GM12892 (cell line): ENCODE results near the gene GJB5.

Source experiments
- POLR2A ChIP-seq: IDR thresholded peaks from 2 replicates; pipeline ENCODE4 v1.6.1; 2011; ENCODE audit warnings: low read depth, low read length, control low read depth
- POLR2AphosphoS5 ChIP-seq: IDR thresholded peaks from 2 replicates; pipeline ENCODE4 v1.6.1; 2011; ENCODE audit warnings: low read depth, low read length, control low read depth

DNA sequence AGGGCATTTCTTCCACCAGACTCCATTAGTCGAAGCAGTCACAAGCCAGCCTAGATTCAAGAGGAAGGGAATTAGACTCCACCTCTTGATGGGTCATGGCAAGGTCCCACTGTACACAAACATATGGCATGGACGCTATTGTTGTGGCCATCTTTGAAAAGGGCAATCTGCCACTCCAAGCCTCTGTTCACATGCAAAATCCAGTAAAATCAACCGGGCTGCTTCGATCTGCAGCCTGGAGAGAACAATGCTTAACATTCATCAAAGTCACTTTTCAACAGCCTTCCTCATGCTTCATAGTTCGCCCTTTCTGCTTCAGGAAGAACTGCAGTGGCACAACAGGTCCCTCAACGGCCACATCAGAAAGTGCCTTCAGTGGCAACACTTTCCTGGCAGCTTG lies 28.0 kb upstream of the GJB5 start:
- TF ChIP-seq POLR2A (no peak), POLR2AphosphoS5 (no peak)
